BE2C (cell line): Measurements from ENCODE around the gene RBMS1.

Source experiments
- DNase-seq: peaks from one replicate; pipeline ENCODE4 v3.0.0-alpha.2; 2020
- H3K27me3 ChIP-seq: fragments of 250-450 bp; sonication (Bioruptor Pico); 2 replicates; pipeline ENCODE4 v1.5.1; 2020; ENCODE audit warnings: mild to moderate bottlenecking
- H3K36me3 ChIP-seq: fragments of 250-450 bp; sonication (Bioruptor Pico); 2 replicates; pipeline ENCODE4 v1.5.1; 2020; ENCODE audit warnings: mild to moderate bottlenecking
- H3K4me1 ChIP-seq: fragments of 250-450 bp; sonication (Bioruptor Pico); 2 replicates; pipeline ENCODE4 v1.5.1; 2020
- H3K4me3 ChIP-seq: 2 replicates; pipeline ENCODE4 v1.5.1; 2011; ENCODE audit warnings: low read depth, low read length
- H3K9me3 ChIP-seq: fragments of 250-450 bp; sonication (Bioruptor Pico); 2 replicates; pipeline ENCODE4 v1.5.1; 2020
- CTCF ChIP-seq: IDR thresholded peaks from 2 replicates; pipeline ENCODE4 v1.5.1; 2012; ENCODE audit warnings: mild to moderate bottlenecking, low read depth, low read length

Gene RBMS1

GRCh38 chr2:160469621-160470204 is 23.9 kb downstream of the RBMS1 start:
- H3K4me1 ChIP-seq, result no peaks in the 10 kb centered on the region
- H3K4me3 ChIP-seq, result no peak overlapping the region
- no peaks in the 10 kb centered on the region for H3K9me3 ChIP-seq
- no peak for TF ChIP-seq CTCF
- H3K36me3 ChIP-seq, result no peaks in the 10 kb centered on the region
- DNase-seq, result no peak
- H3K27me3 ChIP-seq, result no peaks in the 10 kb centered on the region

- no peak overlapping the region for H3K4me3 ChIP-seq
- no peak for TF ChIP-seq CTCF
- peak; percentile 39 for DNase-seq
- H3K27me3 ChIP-seq, result no peaks in the 10 kb centered on the region
- H3K4me1 ChIP-seq, result no peaks in the 10 kb centered on the region
- no peaks in the 10 kb centered on the region for H3K9me3 ChIP-seq
- no peaks in the 10 kb centered on the region for H3K36me3 ChIP-seq
Observed at GRCh38 chr2:160469164-160469563, 24.4 kb downstream of the RBMS1 start.

- TF ChIP-seq CTCF, result no peak
- H3K36me3 ChIP-seq, result no peaks in the 10 kb centered on the region
- no peak for DNase-seq
- no peaks in the 10 kb centered on the region for H3K9me3 ChIP-seq
- H3K4me1 ChIP-seq, result no peaks in the 10 kb centered on the region
- H3K27me3 ChIP-seq, result no peaks in the 10 kb centered on the region
- H3K4me3 ChIP-seq, result no peak overlapping the region
Observed at GRCh38 chr2:160467086-160467485, 26.5 kb downstream of the RBMS1 start.

GRCh38 chr2:160465406-160465805 is 28.2 kb downstream of the RBMS1 start:
- H3K4me1 ChIP-seq, result no peaks in the 10 kb centered on the region
- H3K27me3 ChIP-seq, result no peaks in the 10 kb centered on the region
- no peak overlapping the region for H3K4me3 ChIP-seq
- TF ChIP-seq CTCF, result no peak
- no peak for DNase-seq
- H3K9me3 ChIP-seq, result no peaks in the 10 kb centered on the region
- H3K36me3 ChIP-seq, result no peaks in the 10 kb centered on the region

- Histone ChIP-seq H3K36me3 (no peaks in the 10 kb centered on the region), H3K4me1 (no peaks in the 10 kb centered on the region), H3K9me3 (no peaks in the 10 kb centered on the region), H3K4me3 (no peak overlapping the region), H3K27me3 (no peaks in the 10 kb centered on the region)
- DNase-seq, result no peak
- TF ChIP-seq CTCF, result no peak
Observed at GRCh38 chr2:160465002-160465401, 28.6 kb downstream of the RBMS1 start.

- Histone ChIP-seq H3K4me3 (no peak overlapping the region), H3K36me3 (no peaks in the 10 kb centered on the region), H3K4me1 (no peaks in the 10 kb centered on the region), H3K9me3 (no peaks in the 10 kb centered on the region), H3K27me3 (no peaks in the 10 kb centered on the region)
- DNase-seq, result no peak
- TF ChIP-seq CTCF, result no peak
Observed at GRCh38 chr2:160464017-160464416, 29.6 kb downstream of the RBMS1 start.
